Measurements from ENCODE around the gene SLC13A4.
A peak's percentile ranks its signal among the peaks of the same experiment; 100 is the strongest.
"Not testable (repeated sequence)": the region's sequence is repeated elsewhere in the genome, so short reads cannot be mapped to it uniquely, and the experiment has no call there.

The SLC13A4 gene

GRCh38 chr7:135685306-135686084 is 42.5 kb downstream of the SLC13A4 start:
- DNase-seq, result no peak

DNA sequence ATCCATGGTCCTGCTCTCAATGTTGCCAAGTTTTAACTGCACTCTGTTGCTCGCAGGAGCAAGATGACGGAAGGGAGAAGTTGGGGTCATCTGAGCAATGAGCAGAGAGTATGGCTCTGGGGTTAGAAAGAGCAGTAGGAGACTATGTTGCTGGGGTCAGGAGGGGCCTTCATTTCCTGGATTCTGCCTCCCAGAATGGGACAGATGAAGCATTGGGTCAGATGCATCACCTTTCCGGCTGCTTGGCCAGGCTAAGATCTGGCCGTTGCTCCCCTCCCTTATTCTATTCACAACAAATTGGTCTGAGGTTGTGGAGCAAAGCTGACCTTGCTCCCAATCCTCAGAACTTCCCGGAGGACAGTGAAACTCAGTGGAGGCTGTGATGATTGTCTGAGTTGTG is 43.3 kb downstream of the SLC13A4 start:
- DNase-seq, result no peak

- DNase-seq, result no peak
These were observed 43.9 kb downstream of the SLC13A4 start for GRCh38 chr7:135684136-135684535.

- no peak for DNase-seq
These were observed 44.4 kb downstream of the SLC13A4 start for GRCh38 chr7:135683609-135684008.

GRCh38 chr7:135682191-135682590 is 45.8 kb downstream of the SLC13A4 start:
- DNase-seq, result no peak

DNA sequence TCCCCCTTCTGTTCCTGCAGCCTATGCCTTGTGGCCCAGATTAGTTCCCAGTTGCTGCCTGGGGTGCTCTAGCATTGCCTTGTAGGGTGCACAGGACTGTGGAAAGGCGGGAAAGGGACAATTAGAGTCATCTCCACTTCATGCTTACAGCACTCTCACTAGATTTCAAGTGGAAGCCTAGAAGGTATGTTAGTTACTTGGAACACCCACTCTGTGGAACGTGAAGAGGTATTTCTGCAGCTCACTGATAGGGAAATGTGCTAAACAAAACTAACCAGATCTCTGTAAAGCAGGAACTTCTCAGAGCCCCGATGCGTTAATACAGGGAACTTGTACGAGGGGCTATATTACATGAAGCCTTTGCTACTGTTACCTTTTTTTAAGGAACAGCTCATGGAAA is 46.2 kb downstream of the SLC13A4 start:
- no peak for DNase-seq

DNA sequence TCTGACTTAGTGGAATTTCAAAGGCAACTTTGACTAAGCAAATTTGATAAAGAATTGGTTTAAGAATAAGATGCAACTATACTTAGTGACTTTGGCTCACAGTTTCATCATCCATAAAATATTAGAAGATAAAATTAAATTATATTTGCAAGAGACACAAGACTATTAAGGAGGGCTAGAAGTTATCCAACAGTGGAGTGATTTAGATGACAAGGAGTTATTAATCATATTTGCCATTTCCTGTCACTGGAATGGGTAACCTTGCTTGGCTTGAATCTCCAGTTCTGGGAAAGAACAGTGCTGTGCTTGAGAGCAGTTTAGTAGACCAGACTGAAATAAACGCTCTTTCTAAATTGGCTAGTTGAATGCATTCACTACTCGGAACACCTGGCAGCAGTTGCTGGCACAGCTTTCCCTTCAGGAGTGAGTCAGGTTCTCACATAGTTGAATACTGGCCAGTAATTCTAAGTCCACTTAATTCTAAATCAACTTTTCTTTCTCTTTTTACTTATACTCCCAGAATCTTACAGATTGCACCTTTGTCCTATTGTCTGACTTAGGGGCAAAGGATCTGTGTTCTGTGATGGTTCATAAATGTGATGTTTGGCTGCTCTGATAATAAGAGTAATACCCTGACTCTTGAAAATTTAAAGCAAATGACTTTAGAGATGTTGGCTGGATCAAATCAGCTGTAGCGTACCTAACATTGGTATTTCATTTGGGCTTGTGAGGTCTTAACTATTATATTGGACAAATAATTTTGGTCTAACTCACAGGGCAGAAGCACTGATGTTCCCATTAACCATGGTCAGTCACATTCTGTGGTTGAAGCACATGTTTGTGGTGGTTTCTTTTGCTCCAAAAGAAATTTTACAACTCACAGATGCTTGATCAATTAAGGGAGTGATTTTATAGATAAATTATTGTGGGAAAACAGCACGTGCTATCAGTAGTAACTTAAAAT is 49.1 kb downstream of the SLC13A4 start:
- DNase-seq, result peak; percentile 75

DNA sequence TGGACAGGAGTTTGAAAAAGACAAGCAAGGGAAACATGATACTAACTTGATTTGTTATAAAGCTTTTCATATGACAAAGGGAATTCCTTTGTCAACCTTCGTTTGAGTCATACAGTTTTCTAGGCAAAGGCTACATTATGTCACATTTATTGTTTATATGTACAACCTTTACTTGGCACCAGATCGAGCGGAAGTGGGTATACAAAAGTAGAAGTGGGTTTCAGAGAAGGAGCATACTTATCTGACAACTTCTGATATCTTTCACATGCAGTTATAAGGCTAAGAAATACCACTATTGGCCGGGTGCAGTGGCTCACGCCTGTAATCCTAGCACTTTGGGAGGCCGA is 54.7 kb downstream of the SLC13A4 start:
- DNase-seq, result no peak

DNA sequence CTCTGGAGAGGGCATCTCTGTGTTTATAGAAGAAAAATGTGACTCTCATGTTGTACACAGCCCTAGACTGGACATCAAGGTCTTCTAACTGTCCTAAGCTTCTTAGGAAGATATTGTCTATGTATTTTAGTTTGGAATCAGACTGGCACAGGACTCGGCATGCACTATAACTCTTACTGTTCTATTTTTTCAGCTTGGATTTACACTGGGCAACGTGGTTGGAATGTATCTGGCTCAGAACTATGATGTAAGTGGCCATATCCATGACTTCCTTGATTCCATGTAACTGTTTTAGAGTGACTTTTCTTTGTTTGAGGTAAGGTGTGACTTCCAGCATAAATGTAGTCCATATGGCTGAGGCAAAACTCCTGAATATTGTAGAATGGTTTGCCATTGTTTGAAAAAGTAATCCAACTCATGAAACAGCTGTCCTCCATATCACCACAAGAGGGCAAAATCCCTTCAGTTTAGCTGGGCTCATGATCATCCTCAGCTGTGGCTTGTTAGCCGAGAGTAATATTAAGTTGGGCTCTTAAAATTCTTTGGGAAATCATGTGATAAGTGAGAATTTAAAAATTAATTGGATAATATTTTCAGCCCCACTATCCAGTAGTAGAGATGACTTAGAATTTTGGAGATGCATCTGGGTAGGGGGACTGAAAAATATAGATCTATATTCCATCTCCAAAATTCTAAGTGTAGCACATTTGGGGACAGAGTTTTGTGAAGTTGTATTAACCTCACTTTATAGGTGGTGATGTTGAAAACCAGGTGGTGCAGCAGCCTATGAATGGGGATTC is 55.2 kb downstream of the SLC13A4 start:
- no peak for DNase-seq

DNA sequence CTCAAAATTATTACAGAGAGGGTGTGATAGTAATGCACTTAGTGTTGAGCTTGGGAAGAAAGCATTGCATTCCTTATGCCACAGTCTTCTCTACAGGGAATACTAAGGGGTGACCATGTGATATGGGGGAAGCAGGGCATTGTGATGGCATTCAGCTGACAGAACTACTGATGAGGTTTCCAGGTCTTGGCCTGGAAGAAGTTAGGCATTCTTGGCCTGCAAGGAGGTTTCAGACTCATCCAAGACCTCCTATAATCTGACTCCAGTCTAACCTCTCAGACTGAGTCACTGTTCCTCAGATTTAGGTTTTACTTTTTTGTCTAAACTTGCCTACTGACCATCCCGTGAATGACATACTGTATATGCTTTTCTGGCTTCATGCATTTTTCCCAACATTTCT is 57.8 kb downstream of the SLC13A4 start:
- DNase-seq, result no peak

- no peak for DNase-seq
These were observed 58.2 kb downstream of the SLC13A4 start for GRCh38 chr7:135669774-135670173.

- DNase-seq, result not testable (repeated sequence)
These were observed 59.1 kb downstream of the SLC13A4 start for GRCh38 chr7:135668852-135669395.

GRCh38 chr7:135667626-135668025 is 60.4 kb downstream of the SLC13A4 start:
- DNase-seq, result not testable (repeated sequence)

- DNase-seq, result no peak
These were observed 61.1 kb downstream of the SLC13A4 start for GRCh38 chr7:135666846-135667245.

- DNase-seq, result no peak
These were observed 61.8 kb downstream of the SLC13A4 start for GRCh38 chr7:135666156-135666555.

DNA sequence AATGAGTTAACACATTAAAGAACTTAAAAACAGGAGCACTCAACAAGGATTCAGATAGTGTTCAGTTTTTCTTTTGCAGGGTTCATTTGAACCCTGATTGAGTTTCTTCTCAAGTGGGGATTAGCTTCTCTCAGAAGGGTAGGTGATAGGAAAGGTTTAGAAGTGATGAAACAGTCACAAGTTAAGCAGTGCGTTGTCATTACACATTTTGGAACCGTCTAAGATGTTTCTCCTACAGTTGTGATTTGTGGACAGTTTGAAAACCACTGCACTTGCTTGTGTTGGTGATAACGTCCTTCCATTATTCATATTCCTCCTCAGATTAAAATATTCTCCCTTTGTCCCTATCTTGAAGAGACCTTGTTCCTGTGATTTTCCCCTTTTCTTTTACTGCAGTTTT is 62.9 kb downstream of the SLC13A4 start:
- DNase-seq, result no peak

- no peak for DNase-seq
These were observed 63.9 kb downstream of the SLC13A4 start for GRCh38 chr7:135664046-135664589.

DNA sequence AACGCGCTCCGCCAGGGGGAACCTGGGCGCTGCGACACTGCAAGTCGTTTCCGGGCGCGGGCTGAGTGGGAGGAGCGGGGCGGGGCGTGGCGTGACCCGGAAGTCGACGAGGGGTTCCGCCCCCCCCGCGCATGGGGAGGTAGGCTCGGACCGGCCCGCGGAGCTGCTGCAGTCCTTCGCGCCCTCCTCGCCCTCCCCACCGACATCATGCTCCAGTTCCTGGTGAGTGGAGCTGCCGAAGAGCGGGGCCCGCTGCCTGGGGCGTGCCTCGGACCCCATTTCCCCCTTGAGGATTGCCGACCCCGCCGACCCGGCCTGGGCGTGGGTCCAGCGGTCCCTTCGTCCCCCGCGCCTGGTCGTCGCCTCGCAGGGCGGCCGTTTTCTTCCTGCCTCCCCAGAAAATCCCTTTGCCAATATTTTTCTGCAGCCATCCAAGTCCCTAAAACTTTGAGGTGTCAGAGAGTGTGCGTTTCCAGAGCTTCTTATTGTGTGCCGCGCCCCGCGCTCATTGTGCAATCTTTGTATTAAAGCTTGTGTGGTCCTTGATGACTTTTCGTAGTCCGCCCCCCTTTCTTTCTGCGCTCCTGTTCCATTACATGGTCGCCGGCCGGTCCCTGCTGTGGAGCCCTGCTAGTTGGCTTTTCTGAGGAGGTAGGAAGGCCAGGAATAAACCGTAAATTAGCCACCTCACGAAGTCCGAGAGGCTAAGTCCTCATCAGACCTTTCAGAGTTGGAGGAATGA is 65.4 kb downstream of the SLC13A4 start, which contains the start of gene STMP1:
TSS of gene STMP1 (plus strand) at position 142 of the 742 bp plus-strand sequence.
- peak; percentile 96 for DNase-seq

DNA sequence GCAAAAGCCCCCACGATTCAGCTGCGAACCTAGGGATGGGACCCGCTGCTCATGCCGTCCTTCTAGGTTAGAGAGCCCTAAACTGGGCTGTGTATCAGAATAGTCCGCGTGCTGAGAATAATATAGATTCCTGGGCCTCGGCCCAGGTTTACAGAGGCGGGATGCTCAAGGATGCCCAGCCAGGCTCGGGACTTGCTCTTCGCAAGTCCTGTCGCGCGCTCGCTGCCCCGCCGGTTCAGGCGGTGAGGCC is 65.9 kb downstream of the SLC13A4 start:
- DNase-seq, result no peak

DNA sequence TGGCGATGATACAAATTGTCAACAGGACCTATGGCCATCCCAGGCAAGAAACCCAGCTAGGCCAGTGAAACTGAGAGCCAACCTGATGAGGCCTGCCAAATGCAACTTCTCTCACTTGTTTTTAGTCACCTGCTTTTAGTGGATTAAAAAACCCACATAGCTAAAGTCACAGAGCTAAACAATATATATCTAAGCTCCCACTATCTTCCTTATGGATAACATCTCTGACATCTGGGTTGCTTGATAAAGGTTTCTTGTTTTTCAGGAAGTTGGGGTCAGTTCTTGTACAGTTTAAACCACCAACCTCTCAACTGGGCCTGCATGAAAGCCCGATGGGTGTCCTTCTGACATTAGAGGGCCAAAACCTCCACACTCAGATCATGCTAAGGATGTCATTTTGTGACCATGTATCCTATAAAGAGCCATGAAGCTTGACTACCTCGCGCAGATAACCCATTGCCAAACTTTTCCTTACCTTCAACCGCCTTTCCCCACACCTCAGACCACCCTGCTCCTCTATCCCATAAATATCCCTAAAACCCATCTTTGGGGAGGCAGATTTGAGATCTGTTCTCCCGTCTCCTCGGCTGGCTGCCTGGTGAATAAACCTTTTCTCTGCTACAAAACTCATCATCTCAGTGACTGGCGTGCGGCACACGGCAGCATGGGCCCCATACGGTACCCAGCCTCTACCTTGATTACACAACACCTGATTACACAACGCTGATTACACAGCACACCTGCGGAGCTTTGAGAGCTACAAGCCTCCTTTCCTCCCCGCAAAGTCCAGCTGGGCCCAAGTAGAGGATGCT is 66.5 kb downstream of the SLC13A4 start:
- no peak for DNase-seq
